PC-9 (cell line): Measurements from ENCODE around the gene DLG1. TPM values are rescaled to one million over a fixed set of nuclear protein-coding genes. Genes with fewer than 3 reads are reported as not detected.

Source experiments
- BruUV-seq: library from RNA; stranded (reverse); fragments of 400-500 nt; replicated peaks from 2 replicates; lab custom pipeline; 2021; lab: Mats Ljungman, UMichigan
- CTCF ChIA-PET: fragments of 300-600 bp; sonication (Branson Sonifier 250); formaldehyde crosslinking; loops from one replicate; lab custom pipeline; 2022; ENCODE audit warnings: antibody characterized with exemption; lab: Charles Lee
- POLR2A ChIA-PET: fragments of 300-600 bp; sonication (Branson Sonifier 250); formaldehyde crosslinking; loops from one replicate; lab custom pipeline; 2022; ENCODE audit warnings: antibody characterized with exemption; ENCODE audit not compliant: unreplicated experiment; lab: Charles Lee
- DNase-seq, 2 experiments: peaks; one replicate each; pipeline versions ENCODE4 v3.0.0 to v3.0.0-alpha.2; 2015 to 2022; ENCODE audit warnings: mixed read lengths in 1 of 2
- H2AFZ ChIP-seq: fragments of 200-600 bp; sonication (generic); 2 replicates; pipeline ENCODE4 v1.8.1; 2017; ENCODE audit warnings: antibody characterized with exemption
- H3F3A ChIP-seq: fragments of 200-600 bp; sonication (generic); 2 replicates; pipeline ENCODE4 v1.8.1; 2017; ENCODE audit warnings: antibody characterized with exemption, mild to moderate bottlenecking, low read depth; ENCODE audit not compliant: insufficient read depth
- H3K27ac ChIP-seq: fragments of 200-600 bp; sonication (generic); 2 replicates; pipeline ENCODE4 v1.6.1; 2016; ENCODE audit warnings: mixed run types
- H3K27me3 ChIP-seq: fragments of 200-600 bp; sonication (generic); 2 replicates; pipeline ENCODE4 v1.6.1; 2016; ENCODE audit warnings: low read depth, mixed run types; ENCODE audit not compliant: insufficient read depth
- H3K36me3 ChIP-seq: fragments of 200-600 bp; sonication (generic); 2 replicates; pipeline ENCODE4 v1.6.1; 2016; ENCODE audit warnings: low read depth, mixed run types
- H3K4me1 ChIP-seq: fragments of 200-600 bp; sonication (generic); replicated peaks from 2 replicates; pipeline ENCODE4 v1.6.1; 2016; ENCODE audit warnings: mixed run types; ENCODE audit not compliant: insufficient read depth
- H3K4me2 ChIP-seq: fragments of 200-600 bp; sonication (generic); 2 replicates; pipeline ENCODE4 v1.6.1; 2017; ENCODE audit warnings: mixed run types
- H3K4me3 ChIP-seq: fragments of 200-600 bp; sonication (generic); 2 replicates; pipeline ENCODE4 v1.6.1; 2016; ENCODE audit warnings: mixed run types
- H3K79me2 ChIP-seq: fragments of 200-600 bp; sonication (generic); 2 replicates; pipeline ENCODE4 v1.6.1; 2017; ENCODE audit warnings: low read depth, mixed run types
- H3K9me2 ChIP-seq: fragments of 200-600 bp; sonication (generic); 2 replicates; pipeline ENCODE4 v1.8.1; 2017; ENCODE audit warnings: mild to moderate bottlenecking; ENCODE audit not compliant: insufficient read depth
- H3K9me3 ChIP-seq: fragments of 200-600 bp; sonication (generic); 2 replicates; pipeline ENCODE4 v1.8.1; 2016; ENCODE audit warnings: low read depth; ENCODE audit not compliant: insufficient read depth
- H4K20me1 ChIP-seq: fragments of 200-600 bp; sonication (generic); 2 replicates; pipeline ENCODE4 v1.8.1; 2017; ENCODE audit not compliant: insufficient read depth
- CTCF ChIP-seq: fragments of 200-600 bp; sonication (generic); conservative IDR thresholded peaks from 2 replicates; pipeline ENCODE4 v1.6.1; 2017; ENCODE audit warnings: mixed run types, antibody characterized with exemption, mild to moderate bottlenecking, moderate library complexity
- EZH2 ChIP-seq: fragments of 200-600 bp; sonication (generic); IDR thresholded peaks from 2 replicates; pipeline ENCODE4 v1.8.0; 2017; ENCODE audit warnings: antibody characterized with exemption, low read depth
- intact Hi-C: fragments of 100-400 bp; cut with micrococcal nuclease; formaldehyde crosslinking; loops from one replicate; pipeline ENCODE4 v1.10.0; 2022; ENCODE audit not compliant: unreplicated experiment
- total RNA-seq: library from RNA; stranded (reverse); gene quantifications from 2 replicates; pipeline ENCODE4 v1.2.3, GENCODE V29; 2021

Gene DLG1
- total RNA-seq, 1 experiment from 2014 or later = 201 TPM

DNA sequence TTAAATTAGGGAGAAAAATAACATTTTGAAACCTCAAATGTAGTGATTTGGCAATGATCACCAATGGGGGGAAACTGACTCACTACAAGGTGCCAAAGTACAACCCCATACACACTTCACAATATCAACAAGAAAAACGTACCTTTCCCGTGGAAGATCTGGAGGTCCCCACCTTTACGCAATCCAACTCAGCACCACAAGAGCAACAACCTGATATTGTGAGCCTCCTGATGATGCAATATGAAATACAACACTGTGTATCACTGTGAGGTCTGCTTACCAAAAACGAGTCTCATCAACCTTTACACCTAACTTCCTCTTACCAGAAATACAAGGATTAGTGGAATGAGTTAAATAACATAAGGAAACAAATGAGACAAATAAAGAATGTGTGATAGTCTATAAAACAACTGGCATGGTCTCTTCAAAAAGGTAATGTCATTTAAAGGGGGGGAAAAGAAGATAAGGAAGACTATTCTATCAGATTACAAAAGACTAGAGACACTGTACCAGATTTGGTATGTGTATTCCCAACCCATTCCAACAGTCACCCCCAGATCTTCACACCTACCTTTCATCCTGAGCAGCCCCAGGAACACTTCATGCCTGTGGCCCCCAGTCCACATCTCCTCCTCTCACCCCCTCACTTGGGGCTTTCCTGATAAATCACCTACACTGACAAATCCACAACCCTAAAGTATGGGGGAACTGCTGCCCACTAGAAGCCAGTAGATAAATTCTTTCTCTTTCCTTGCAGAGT lies 27.7 kb downstream of the DLG1 start:
- Histone ChIP-seq H3K9me2 (no peaks in the 10 kb centered on the region), H3K27ac (peak overlapping the region; percentile 26), H3K36me3 (peaks cover 54% of the 10 kb centered on the region), H3K9me3 (no peaks in the 10 kb centered on the region), H3F3A (peaks cover 48% of the 10 kb centered on the region), H3K4me3 (no peak overlapping the region), H3K4me1 (peaks cover 26% of the 10 kb centered on the region), H2AFZ (no peak overlapping the region), H4K20me1 (peaks cover 86% of the 10 kb centered on the region), H3K79me2 (peaks cover 98% of the 10 kb centered on the region), H3K4me2 (no peak overlapping the region), H3K27me3 (no peaks in the 10 kb centered on the region)
- POLR2A ChIA-PET = no interaction called here
- BruUV-seq = no TSS peak
- intact Hi-C loops = no loop called here
- no peak for DNase-seq
- no peak for TF ChIP-seq EZH2
- no peak for TF ChIP-seq CTCF
- CTCF ChIA-PET = no interaction called here

GRCh38 chr3:197269024-197269423 lies 29.4 kb downstream of the DLG1 start:
- intact Hi-C loops = no loop called here
- ChIA-PET CTCF (interaction anchor here (0.7 kb wide), 1 partner anchor 107 kb away, joined by 4 read pairs; no protein-coding TSS in a partner anchor), POLR2A (interaction anchor here (0.6 to 0.7 kb wide), 2 partner anchors 45 to 242 kb away, joined by 4 to 6 read pairs; no protein-coding TSS in a partner anchor)
- Histone ChIP-seq H4K20me1 (peaks cover 86% of the 10 kb centered on the region), H3K36me3 (peaks cover 45% of the 10 kb centered on the region), H3K79me2 (peaks cover 98% of the 10 kb centered on the region), H3F3A (peaks cover 33% of the 10 kb centered on the region; the same call in 1 of the 2 replicates), H3K27ac (no peak overlapping the region), H3K9me2 (no peaks in the 10 kb centered on the region), H3K27me3 (no peaks in the 10 kb centered on the region), H3K4me3 (no peak overlapping the region), H2AFZ (no peak overlapping the region), H3K9me3 (no peaks in the 10 kb centered on the region), H3K4me1 (peaks cover 26% of the 10 kb centered on the region), H3K4me2 (no peak overlapping the region)
- BruUV-seq = no TSS peak
- no peak for TF ChIP-seq EZH2
- DNase-seq = no peak

DNA sequence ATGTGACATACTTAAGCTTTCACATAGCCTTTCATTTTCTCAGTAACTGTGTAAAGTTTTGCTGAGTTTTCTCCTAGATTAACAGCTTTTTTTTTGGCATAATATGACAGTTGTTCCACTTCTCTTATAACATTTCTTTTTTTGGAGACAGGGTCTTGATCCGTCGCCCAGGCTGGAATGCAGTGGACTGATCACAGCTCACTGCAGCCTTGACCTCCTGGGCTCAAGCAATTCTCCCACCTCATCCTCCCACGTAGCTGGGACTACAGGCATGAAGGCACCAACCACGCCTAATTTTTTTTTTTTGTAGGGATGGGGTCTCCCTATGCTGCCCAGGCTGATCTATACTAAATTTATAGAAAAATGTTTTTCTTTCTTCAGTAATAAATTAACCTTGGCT lies 30.1 kb downstream of the DLG1 start:
- Histone ChIP-seq H3K79me2 (peaks cover 98% of the 10 kb centered on the region), H3K36me3 (peaks cover 43% of the 10 kb centered on the region), H3K4me2 (no peak overlapping the region), H3K9me2 (no peaks in the 10 kb centered on the region), H4K20me1 (peaks cover 84% of the 10 kb centered on the region), H2AFZ (no peak overlapping the region), H3K4me1 (peaks cover 26% of the 10 kb centered on the region), H3K9me3 (no peaks in the 10 kb centered on the region), H3K4me3 (no peak overlapping the region), H3K27me3 (no peaks in the 10 kb centered on the region), H3K27ac (no peak overlapping the region), H3F3A (peaks cover 30% of the 10 kb centered on the region; the same call in 1 of the 2 replicates)
- TF ChIP-seq EZH2 (no peak), CTCF (no peak)
- no TSS peak for BruUV-seq
- intact Hi-C loops = no loop called here
- CTCF ChIA-PET = interaction anchor here (0.6 to 0.7 kb wide), 2 partner anchors 11 to 108 kb away, joined by 3 to 4 read pairs; no protein-coding TSS in a partner anchor
- POLR2A ChIA-PET = interaction anchor here (0.7 kb wide), 1 partner anchor 11 kb away, joined by 12 read pairs; no protein-coding TSS in a partner anchor
- no peak for DNase-seq
